LNCAP (cell line): ENCODE results near the gene EXOC7.

Experiments used
- TF ChIP-seq, protein P1 (sequence below): fragments of 450-650 bp; IDR thresholded peaks from 2 replicates; pipeline ENCODE4 v1.5.1; 2017; ENCODE audit warnings: mild to moderate bottlenecking

Gene EXOC7

DNA sequence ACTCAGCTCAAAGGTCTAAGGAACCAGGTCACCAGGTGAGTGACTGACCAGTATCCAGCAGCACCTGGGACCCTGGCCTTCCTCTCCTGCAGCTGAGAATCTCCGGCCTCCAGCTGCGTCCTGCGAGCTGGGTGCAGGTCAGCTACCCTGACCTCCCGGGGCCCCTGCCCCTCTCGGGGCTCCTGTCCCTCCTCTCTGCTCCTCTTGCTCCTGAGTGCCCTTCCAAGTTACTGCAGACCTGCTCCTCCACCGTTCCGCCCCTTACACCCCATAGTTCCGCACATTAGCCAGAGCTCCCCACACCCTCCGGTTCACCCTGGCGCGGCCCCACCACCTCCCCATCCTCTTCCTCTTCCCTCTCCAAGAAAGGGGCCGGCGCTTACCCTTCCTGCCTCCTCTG lies 26.9 kb upstream of the EXOC7 start:
- TF ChIP-seq, protein P1, sequence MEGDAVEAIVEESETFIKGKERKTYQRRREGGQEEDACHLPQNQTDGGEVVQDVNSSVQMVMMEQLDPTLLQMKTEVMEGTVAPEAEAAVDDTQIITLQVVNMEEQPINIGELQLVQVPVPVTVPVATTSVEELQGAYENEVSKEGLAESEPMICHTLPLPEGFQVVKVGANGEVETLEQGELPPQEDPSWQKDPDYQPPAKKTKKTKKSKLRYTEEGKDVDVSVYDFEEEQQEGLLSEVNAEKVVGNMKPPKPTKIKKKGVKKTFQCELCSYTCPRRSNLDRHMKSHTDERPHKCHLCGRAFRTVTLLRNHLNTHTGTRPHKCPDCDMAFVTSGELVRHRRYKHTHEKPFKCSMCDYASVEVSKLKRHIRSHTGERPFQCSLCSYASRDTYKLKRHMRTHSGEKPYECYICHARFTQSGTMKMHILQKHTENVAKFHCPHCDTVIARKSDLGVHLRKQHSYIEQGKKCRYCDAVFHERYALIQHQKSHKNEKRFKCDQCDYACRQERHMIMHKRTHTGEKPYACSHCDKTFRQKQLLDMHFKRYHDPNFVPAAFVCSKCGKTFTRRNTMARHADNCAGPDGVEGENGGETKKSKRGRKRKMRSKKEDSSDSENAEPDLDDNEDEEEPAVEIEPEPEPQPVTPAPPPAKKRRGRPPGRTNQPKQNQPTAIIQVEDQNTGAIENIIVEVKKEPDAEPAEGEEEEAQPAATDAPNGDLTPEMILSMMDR, result no peak

DNA sequence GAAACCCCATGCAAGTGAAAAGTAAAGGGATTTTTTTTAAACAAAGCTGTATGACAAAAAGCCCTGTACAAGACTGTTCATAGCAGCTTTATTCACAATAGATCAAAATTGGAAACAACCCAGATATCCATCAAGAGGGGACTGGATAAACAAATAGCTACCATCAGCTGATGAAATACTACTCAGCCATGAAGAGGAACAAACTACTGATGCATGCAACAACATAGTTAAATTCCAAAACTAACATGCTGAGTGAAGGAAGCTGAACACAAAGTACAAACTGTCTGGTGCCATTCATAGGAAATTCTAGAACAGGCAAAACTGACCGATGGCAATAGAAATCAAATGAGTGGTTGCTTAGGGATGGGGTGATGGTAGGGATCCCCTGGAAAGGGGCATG lies 22.3 kb upstream of the EXOC7 start:
- TF ChIP-seq, protein P1, result no peak

DNA sequence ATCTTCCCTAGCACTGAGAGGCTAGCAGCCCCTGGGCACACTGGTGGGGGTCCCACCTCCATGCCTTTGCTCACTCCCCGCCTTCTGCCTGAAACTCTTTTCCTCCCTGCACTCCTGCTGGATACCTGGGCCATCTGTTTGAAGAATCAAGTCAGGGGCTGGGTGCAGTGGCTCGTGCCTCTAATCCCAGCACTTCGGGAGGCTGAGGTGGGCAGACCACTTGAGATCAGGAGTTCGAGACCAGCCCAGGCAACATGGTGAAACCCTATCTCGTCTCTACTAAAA lies 21.7 kb upstream of the EXOC7 start:
- TF ChIP-seq, protein P1, result no peak

DNA sequence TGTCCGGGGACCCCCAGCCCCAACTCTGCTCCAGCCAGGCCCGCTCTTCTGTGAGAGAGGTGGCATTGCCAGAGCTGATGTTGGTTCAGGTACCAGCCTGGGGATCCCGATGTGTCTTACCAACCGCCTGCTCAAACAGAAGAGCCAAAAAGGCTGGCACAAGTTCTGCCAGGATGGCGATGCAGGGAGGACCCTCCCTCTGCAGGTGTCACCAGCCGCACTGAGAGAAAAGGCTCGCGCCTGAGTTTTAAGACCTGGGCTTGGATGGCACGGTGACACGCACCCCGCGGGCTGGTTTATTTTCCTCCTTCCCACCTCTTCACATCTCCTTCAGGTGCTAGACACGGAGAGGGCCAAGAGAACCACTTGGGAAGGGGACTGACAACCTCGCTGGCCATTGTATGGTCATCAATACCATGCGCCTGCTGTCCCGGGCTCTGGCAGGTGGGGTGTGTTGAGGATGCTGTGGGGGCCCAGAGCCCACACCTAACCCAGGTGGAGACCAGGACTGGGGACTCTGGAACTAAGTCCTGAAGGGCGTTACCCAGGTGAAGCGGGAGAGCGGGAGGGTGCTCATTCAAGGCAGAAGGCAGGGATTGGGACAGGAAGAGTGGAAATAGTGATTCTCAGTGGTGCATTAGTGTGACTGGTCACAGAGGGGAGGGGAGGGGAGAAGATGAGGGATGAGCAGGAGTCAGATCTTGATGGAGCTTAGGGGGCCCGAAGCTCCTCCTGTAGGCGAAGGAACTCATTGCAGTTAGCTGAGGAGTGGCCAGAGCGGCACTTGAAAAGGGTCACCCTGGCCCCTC lies 21.2 kb upstream of the EXOC7 start:
- TF ChIP-seq, protein P1, result no peak

DNA sequence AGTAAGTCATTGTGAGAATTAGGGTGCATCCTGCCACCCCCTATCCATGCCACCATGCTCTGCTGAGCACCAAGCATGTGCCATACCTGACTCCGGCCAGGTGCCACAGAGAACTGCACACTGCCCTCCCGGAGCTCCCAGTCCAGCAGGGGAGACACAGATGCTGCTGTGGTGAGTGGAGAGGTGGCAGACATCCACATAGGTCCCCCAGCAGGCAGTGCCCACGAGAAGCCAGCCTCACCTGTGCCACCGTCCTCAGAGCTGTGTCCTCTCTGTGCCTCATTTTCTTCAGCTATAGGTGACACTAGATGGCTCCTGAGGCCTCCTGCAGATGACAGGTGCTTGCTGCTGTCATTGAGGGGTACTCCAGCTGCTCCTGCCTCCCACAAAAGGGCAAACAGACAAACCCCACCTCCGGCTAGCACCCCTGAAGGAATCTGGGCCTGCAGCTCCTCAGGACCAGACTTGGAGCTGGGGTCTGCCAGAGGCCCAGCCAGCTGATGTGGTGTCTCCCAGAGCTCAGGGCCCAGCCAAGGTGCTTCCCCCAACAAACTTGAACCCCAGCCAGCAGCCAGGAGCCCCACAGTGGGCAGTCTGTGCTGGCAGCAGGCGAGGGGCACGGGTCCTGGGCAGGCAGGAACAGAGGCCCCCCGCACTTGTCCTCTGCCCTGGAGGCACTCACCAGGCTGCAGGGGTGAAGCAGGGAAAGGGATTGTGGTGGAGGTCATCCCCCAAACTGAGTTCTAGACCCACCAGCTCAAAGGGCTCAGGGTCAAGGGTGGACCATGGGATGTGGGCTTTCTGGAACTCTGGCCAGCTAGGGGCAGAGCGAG lies 20.4 kb upstream of the EXOC7 start:
- TF ChIP-seq, protein P1, result no peak

DNA sequence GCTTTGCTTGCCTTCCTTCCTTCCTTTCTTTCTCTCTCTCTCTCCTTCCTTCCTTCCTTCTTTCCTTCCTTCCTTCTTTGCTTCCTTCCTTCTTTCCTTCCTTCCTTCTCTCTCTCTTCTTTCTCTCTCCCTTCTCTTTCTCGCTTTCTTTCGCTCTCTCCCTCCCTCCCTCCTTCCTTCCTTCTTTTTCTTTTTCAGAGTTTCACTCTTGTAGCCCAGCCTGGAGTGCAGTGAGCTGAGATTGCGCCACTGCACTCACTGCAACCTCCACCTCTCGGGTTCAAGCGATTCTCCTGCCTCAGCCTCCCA lies 19.6 kb upstream of the EXOC7 start:
- TF ChIP-seq, protein P1, result no peak

DNA sequence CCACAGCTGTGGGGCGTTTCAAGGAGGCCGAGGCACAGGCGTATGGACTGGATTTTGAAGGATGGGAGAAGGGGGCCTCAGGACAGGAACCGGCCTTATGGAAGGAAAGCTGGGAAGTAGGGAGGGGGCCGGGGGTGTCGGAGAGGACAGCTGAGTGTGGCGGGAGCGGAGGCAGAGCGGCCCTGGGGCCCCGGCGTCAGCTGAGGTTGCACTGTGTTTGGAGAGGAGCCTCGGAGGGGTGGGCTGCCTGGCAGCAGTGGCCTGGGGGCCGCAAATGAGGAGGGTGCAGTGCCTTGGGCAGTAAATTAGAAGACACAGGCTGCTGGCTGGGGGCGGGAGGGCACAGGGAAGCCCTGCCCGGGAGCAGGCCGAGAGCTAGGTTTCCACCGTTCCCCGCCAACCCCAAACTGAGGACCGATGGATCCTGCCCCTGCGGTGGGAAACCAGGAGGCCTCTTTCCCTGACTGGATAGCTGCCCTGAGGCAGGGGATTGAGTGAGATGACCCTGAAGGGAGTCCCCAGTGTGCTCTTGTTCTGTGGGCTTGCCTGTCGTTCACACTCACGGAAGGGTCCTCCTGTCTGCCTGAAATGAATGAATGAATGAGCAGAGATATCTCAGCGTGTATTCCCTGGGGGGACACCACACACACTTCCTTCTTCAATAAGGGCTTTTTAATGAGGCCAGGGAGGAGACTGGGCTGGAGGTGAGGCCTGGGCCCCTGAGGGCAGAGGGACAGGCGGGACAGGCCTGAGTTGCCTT lies 19.0 kb upstream of the EXOC7 start:
- TF ChIP-seq, protein P1, result no peak
